HepG2 (cell line): ENCODE results near the gene ZNF414. TPM values are rescaled to one million over a fixed set of nuclear protein-coding genes. Genes with fewer than 3 reads are reported as not detected.

Source experiments
- ATAC-seq: fragments of 200-7000 bp; cut with Tn5 transposase; 3 replicates; pipeline ENCODE4 v1.9.1; 2020; ENCODE audit warnings: mild to moderate bottlenecking, moderate library complexity
- BruUV-seq: library from RNA; stranded (reverse); fragments of 400-500 nt; replicated peaks from 2 replicates; lab custom pipeline; 2021; lab: Mats Ljungman, UMichigan
- CTCF ChIA-PET: fragments of 300-600 bp; formaldehyde crosslinking; extraction: SDS; loops from one replicate; lab custom pipeline; 2021; ENCODE audit warnings: low total read pairs, inconsistent platforms, low intra/inter-chr PET ratio; lab: Yijun Ruan, JAX
- POLR2A ChIA-PET: fragments of 350-600 bp; sonication (Branson Sonifier 250); formaldehyde crosslinking; loops from one replicate; lab custom pipeline; 2020; ENCODE audit warnings: antibody characterized with exemption, inconsistent platforms; lab: Yijun Ruan, JAX
- DNase-seq: peaks from one replicate; pipeline ENCODE4 v3.0.0-alpha.2; 2015; ENCODE audit warnings: low spot score
- FAIRE-seq: peaks from 3 replicates; lab custom pipeline; 2011; peaks lifted over from hg19 to GRCh38; lab: Jason Lieb, UNC
- H2AFZ ChIP-seq: one replicate; pipeline ENCODE4 v1.6.1; 2011; ENCODE audit warnings: low read length, inconsistent platforms
- H3K27ac ChIP-seq: fragments of 300-600 bp; 3 replicates; pipeline ENCODE4 v1.8.0; 2011; ENCODE audit warnings: mixed run types, mild to moderate bottlenecking, mixed read lengths, low read length, inconsistent platforms; ENCODE audit not compliant: insufficient read depth; ENCODE audit errors: extremely low read length
- H3K27me3 ChIP-seq, 2 experiments: fragments of 200-600 bp in 1 of 2; 2 replicates in 1 of 2; 3 replicates in 1 of 2; pipeline versions ENCODE4 v1.6.0 to v1.8.0; 2011; ENCODE audit warnings: low read length in 2 of 2, mild to moderate bottlenecking in 2 of 2, moderate library complexity in 2 of 2, inconsistent platforms in 1 of 2; ENCODE audit not compliant: insufficient read depth in 2 of 2, control insufficient read depth in 1 of 2
- H3K36me3 ChIP-seq, 2 experiments: fragments of 200-600 bp in 1 of 2; replicated peaks in 1 of 2; 2 replicates in 1 of 2; 3 replicates in 1 of 2; pipeline versions ENCODE4 v1.5.1 to v1.8.0; 2011; ENCODE audit warnings: low read length in 2 of 2, inconsistent platforms in 1 of 2; ENCODE audit not compliant: insufficient read depth in 2 of 2, control insufficient read depth in 1 of 2
- H3K4me1 ChIP-seq: 2 replicates; pipeline ENCODE4 v1.5.1; 2012; ENCODE audit warnings: low read length, inconsistent platforms; ENCODE audit not compliant: insufficient read depth
- H3K4me2 ChIP-seq: 2 replicates; pipeline ENCODE4 v1.6.0; 2011; ENCODE audit warnings: low read depth, low read length, inconsistent platforms
- H3K4me3 ChIP-seq, 3 experiments: fragments of 200-600 bp in 1 of 3; sonication (generic), shearing (Covaris generic) in 1 of 3; replicated peaks in 1 of 3; 2 replicates each; pipeline ENCODE4 v1.5.1; 2011 to 2016; ENCODE audit warnings: low read length in 3 of 3, inconsistent platforms in 2 of 3, low read depth in 2 of 3, mild to moderate bottlenecking in 2 of 3, control low read depth in 1 of 3, mixed read lengths in 1 of 3; ENCODE audit not compliant: insufficient read depth in 1 of 3
- H3K79me2 ChIP-seq: one replicate; pipeline ENCODE4 v1.6.1; 2011; ENCODE audit warnings: low read length, inconsistent platforms; ENCODE audit not compliant: insufficient read depth
- H3K9ac ChIP-seq: 2 replicates; pipeline ENCODE4 v1.6.0; 2011; ENCODE audit warnings: mild to moderate bottlenecking, low read depth, low read length, inconsistent platforms; ENCODE audit not compliant: insufficient read depth
- H3K9me3 ChIP-seq: 2 replicates; pipeline ENCODE4 v1.5.1; 2012; ENCODE audit warnings: mild to moderate bottlenecking, low read length
- H4K20me1 ChIP-seq: 2 replicates; pipeline ENCODE4 v1.6.0; 2011; ENCODE audit warnings: inconsistent platforms, mild to moderate bottlenecking, low read length, moderate library complexity; ENCODE audit not compliant: insufficient read depth
- KAT2B ChIP-seq: fragments of 150-350 bp; IDR thresholded peaks from 2 replicates; pipeline ENCODE4 v1.6.1; 2014; ENCODE audit warnings: low read depth, low read length, borderline replicate concordance
- MAFG ChIP-seq: sonication (generic); formaldehyde crosslinking; IDR thresholded peaks from 2 replicates; pipeline ENCODE4 v1.5.1; 2020; ENCODE audit warnings: mild to moderate bottlenecking, missing genetic modification reagents
- ZBTB46 ChIP-seq: sonication (generic); formaldehyde crosslinking; IDR thresholded peaks from 2 replicates; pipeline ENCODE4 v1.4.0; 2020; ENCODE audit warnings: mild to moderate bottlenecking, missing genetic modification reagents, borderline replicate concordance
- ZBTB7B ChIP-seq: sonication (generic); formaldehyde crosslinking; IDR thresholded peaks from 2 replicates; pipeline ENCODE4 v1.4.0; 2020; ENCODE audit warnings: missing genetic modification reagents
- ZNF367 ChIP-seq: sonication (generic); formaldehyde crosslinking; IDR thresholded peaks from 2 replicates; pipeline ENCODE4 v1.4.0; 2020; ENCODE audit warnings: missing genetic modification reagents, borderline replicate concordance
- ZNF552 ChIP-seq: sonication (generic); formaldehyde crosslinking; IDR thresholded peaks from 2 replicates; pipeline ENCODE4 v1.9.0; 2022; ENCODE audit warnings: missing genetic modification reagents, mild to moderate bottlenecking, borderline replicate concordance
- WGBS: methylation state at CpG from one replicate; pipeline ENCODE4 v1.1.6; 2017; ENCODE audit warnings: low lambda C conversion rate; 5-methylcytosine and 5-hydroxymethylcytosine counted together
- in situ Hi-C: cut with HindIII; loops from 2 replicates; pipeline ENCODE4 v1.10.0; 2017; ENCODE audit warnings: low pct_unique_long_range_greater_than_20kb; ENCODE audit not compliant: extremely low pct_ligation_motif_present
- intact Hi-C: fragments of 100-400 bp; cut with micrococcal nuclease; formaldehyde crosslinking; loops from one replicate; pipeline ENCODE4 v1.10.0; 2022; ENCODE audit not compliant: unreplicated experiment
- polyA plus RNA-seq, 8 experiments: library from polyadenylated mRNA; depleted of rRNA in 3 of 8; stranded (reverse) in 7 of 8; unstranded in 1 of 8; fragments of >200 nt; fragmentation: Illumina TruSeq in 4 of 8; extraction: Trizol in 4 of 8; gene quantifications; 2 replicates each; pipeline versions ENCODE4 v1.2.1 to v1.2.3, GENCODE V29; 2011 to 2016; ENCODE audit warnings: low read depth in 4 of 8, missing spikeins in 1 of 8, mixed read lengths in 1 of 8; ENCODE audit not compliant: insufficient read depth in 1 of 8
- total RNA-seq, 5 experiments: library from RNA; depleted of rRNA; stranded (reverse); fragments of >200 nt; fragmentation: Illumina TruSeq; extraction: Trizol; gene quantifications; 2 replicates each; pipeline ENCODE4 v1.2.3, GENCODE V29; 2016; ENCODE audit warnings: low read depth in 1 of 5
- TF ChIP-seq, protein P1 (sequence below): sonication (generic); formaldehyde crosslinking; IDR thresholded peaks from 2 replicates; pipeline ENCODE4 v1.9.0; 2021; ENCODE audit warnings: missing genetic modification reagents, borderline replicate concordance
- TF ChIP-seq, protein P2 (sequence below): sonication (generic); formaldehyde crosslinking; IDR thresholded peaks from 2 replicates; pipeline ENCODE4 v1.8.1; 2022; ENCODE audit warnings: mild to moderate bottlenecking, missing genetic modification reagents

Gene ZNF414
- total and polyA plus RNA-seq, 2 of the 13 experiments (the other 11 are each of a cell fraction or from before 2014, with no cell fraction given): 2.5 to 4.0 TPM

GRCh38 chr19:8475005-8475404 lies 39.0 kb downstream of the ZNF414 start:
- no peak for ATAC-seq
- 100% methylated on average over 1 of the region's 1 CpG for WGBS
- peaks cover 42 to 83% of the 10 kb centered on the region in 2 experiments for H3K36me3 ChIP-seq
- H3K79me2 ChIP-seq: peaks cover 48% of the 10 kb centered on the region
- H3K9me3 ChIP-seq: no peaks in the 10 kb centered on the region
- H4K20me1 ChIP-seq: peaks cover 26% of the 10 kb centered on the region; the same call in 1 of the 2 replicates
- ChIA-PET POLR2A (no interaction called here), CTCF (no interaction called here)
- TF ChIP-seq, protein P1, sequence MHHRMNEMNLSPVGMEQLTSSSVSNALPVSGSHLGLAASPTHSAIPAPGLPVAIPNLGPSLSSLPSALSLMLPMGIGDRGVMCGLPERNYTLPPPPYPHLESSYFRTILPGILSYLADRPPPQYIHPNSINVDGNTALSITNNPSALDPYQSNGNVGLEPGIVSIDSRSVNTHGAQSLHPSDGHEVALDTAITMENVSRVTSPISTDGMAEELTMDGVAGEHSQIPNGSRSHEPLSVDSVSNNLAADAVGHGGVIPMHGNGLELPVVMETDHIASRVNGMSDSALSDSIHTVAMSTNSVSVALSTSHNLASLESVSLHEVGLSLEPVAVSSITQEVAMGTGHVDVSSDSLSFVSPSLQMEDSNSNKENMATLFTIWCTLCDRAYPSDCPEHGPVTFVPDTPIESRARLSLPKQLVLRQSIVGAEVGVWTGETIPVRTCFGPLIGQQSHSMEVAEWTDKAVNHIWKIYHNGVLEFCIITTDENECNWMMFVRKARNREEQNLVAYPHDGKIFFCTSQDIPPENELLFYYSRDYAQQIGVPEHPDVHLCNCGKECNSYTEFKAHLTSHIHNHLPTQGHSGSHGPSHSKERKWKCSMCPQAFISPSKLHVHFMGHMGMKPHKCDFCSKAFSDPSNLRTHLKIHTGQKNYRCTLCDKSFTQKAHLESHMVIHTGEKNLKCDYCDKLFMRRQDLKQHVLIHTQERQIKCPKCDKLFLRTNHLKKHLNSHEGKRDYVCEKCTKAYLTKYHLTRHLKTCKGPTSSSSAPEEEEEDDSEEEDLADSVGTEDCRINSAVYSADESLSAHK (CRISPR knock-in tag): no peak
- TF ChIP-seq ZNF552 (CRISPR knock-in tag): no peak
- TF ChIP-seq ZNF367: no peak
- TF ChIP-seq KAT2B: no peak
- no peak for TF ChIP-seq ZBTB7B (CRISPR knock-in tag)
- no peak for TF ChIP-seq MAFG
- TF ChIP-seq, protein P2, sequence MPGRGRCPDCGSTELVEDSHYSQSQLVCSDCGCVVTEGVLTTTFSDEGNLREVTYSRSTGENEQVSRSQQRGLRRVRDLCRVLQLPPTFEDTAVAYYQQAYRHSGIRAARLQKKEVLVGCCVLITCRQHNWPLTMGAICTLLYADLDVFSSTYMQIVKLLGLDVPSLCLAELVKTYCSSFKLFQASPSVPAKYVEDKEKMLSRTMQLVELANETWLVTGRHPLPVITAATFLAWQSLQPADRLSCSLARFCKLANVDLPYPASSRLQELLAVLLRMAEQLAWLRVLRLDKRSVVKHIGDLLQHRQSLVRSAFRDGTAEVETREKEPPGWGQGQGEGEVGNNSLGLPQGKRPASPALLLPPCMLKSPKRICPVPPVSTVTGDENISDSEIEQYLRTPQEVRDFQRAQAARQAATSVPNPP (CRISPR knock-in tag): no peak
- no peak for TF ChIP-seq ZBTB46
- DNase-seq: no peak
- no peak overlapping the region for H2AFZ ChIP-seq
- H3K4me3 ChIP-seq: no peak overlapping the region
- no peak overlapping the region for H3K9ac ChIP-seq
- intact Hi-C loops (no loop called here), in situ Hi-C loops (no loop called here)
- H3K27ac ChIP-seq: no peak overlapping the region
- H3K4me2 ChIP-seq: no peak overlapping the region
- no TSS peak for BruUV-seq
- FAIRE-seq: no peak
- H3K4me1 ChIP-seq: no peaks in the 10 kb centered on the region
- H3K27me3 ChIP-seq: no peaks in the 10 kb centered on the region
